ENCODE data around the gene LYZL6. TPM values are rescaled to one million over a fixed set of nuclear protein-coding genes. Genes with fewer than 3 reads are reported as not detected.

LYZL6 gene
- total RNA-seq, 1 experiment from 2014 or later = not detected

- no peak for TF ChIP-seq SIN3A (IDR thresholded peaks at IDR 0.05; ENCODE audit: borderline replicate concordance, insufficient read depth, low read depth, low read length)
- TF ChIP-seq REST (IDR thresholded peaks at IDR 0.05; ENCODE audit: insufficient read depth in 1 of 2, low read depth in 2 of 2, low read length in 1 of 2) = no peak
- TF ChIP-seq CTCF (IDR thresholded peaks at IDR 0.05) = no peak
- TF ChIP-seq POLR2AphosphoS5 (IDR thresholded peaks at IDR 0.05; ENCODE audit: low read depth, low read length) = no peak
- TF ChIP-seq TCF7L2 (IDR thresholded peaks at IDR 0.05; ENCODE audit: low read depth, low read length) = no peak
- ChIA-PET POLR2A (no interaction called here), CTCF (no interaction called here)
- peaks cover 7% of the 10 kb centered on the region; the same call in 1 of the 2 replicates for H3K4me1 ChIP-seq (ENCODE audit: control insufficient read depth, insufficient read depth, low read length)
- no peak overlapping the region for H3K4me3 ChIP-seq (ENCODE audit: low read depth in 2 of 2, low read length in 2 of 2)
- in situ Hi-C loops (cut with HindIII; ENCODE audit: low pct_unique_long_range_greater_than_20kb, low sequenced_read_pairs) = no loop called here
- intact Hi-C loops (cut with micrococcal nuclease; ENCODE audit: unreplicated experiment) = no loop called here
- no peak for DNase-seq (ENCODE audit: low read depth, low spot score)
- no peaks in the 10 kb centered on the region for H3K9me3 ChIP-seq (ENCODE audit: control insufficient read depth, insufficient read depth, low read depth, low read length)
- BruUV-seq (replicated peaks) = no TSS peak
- H3K27ac ChIP-seq (ENCODE audit: low read length) = no peak overlapping the region
- no peaks in the 10 kb centered on the region for H3K36me3 ChIP-seq (ENCODE audit: control insufficient read depth, insufficient read depth, low read length)
- no peak for ATAC-seq
- no peaks in the 10 kb centered on the region for H3K27me3 ChIP-seq (ENCODE audit: control insufficient read depth, insufficient read depth, low read length)
Observed at GRCh38 chr17:35893751-35894150, 49.8 kb downstream of the LYZL6 start.

GRCh38 chr17:35892091-35893035 lies 51.1 kb downstream of the LYZL6 start:
- H3K27ac ChIP-seq (ENCODE audit: low read length) = no peak overlapping the region
- intact Hi-C loops (cut with micrococcal nuclease; ENCODE audit: unreplicated experiment) = no loop called here
- H3K4me3 ChIP-seq (ENCODE audit: low read depth in 2 of 2, low read length in 2 of 2) = no peak overlapping the region
- H3K9me3 ChIP-seq (ENCODE audit: control insufficient read depth, insufficient read depth, low read depth, low read length) = no peaks in the 10 kb centered on the region
- ChIA-PET CTCF (interaction anchor here (0.6 kb wide), 1 partner anchor 10 kb away, joined by 3 read pairs; no protein-coding TSS in a partner anchor), POLR2A (no interaction called here)
- TF ChIP-seq REST (IDR thresholded peaks at IDR 0.05; ENCODE audit: insufficient read depth in 1 of 2, low read depth in 2 of 2, low read length in 1 of 2) = no peak
- TF ChIP-seq SIN3A (IDR thresholded peaks at IDR 0.05; ENCODE audit: borderline replicate concordance, insufficient read depth, low read depth, low read length) = no peak
- TF ChIP-seq POLR2AphosphoS5 (IDR thresholded peaks at IDR 0.05; ENCODE audit: low read depth, low read length) = no peak
- no peak for TF ChIP-seq TCF7L2 (IDR thresholded peaks at IDR 0.05; ENCODE audit: low read depth, low read length)
- TF ChIP-seq CTCF (IDR thresholded peaks at IDR 0.05) = no peak
- in situ Hi-C loops (cut with HindIII; ENCODE audit: low pct_unique_long_range_greater_than_20kb, low sequenced_read_pairs) = no loop called here
- no peaks in the 10 kb centered on the region for H3K36me3 ChIP-seq (ENCODE audit: control insufficient read depth, insufficient read depth, low read length)
- ATAC-seq = 0 out of 2 replicates have a peak, but pooled peaks have one; percentile 18
- no TSS peak for BruUV-seq (replicated peaks)
- no peak for DNase-seq (ENCODE audit: low read depth, low spot score)
- H3K4me1 ChIP-seq (ENCODE audit: control insufficient read depth, insufficient read depth, low read length) = peaks cover 7% of the 10 kb centered on the region; the same call in 1 of the 2 replicates
- no peaks in the 10 kb centered on the region for H3K27me3 ChIP-seq (ENCODE audit: control insufficient read depth, insufficient read depth, low read length)
